Liver (tissue), 3 donors: ENCODE data around the gene CCNY.

Experiments used
- EGR1 ChIP-seq, 2 donors: IDR thresholded peaks; 2 replicates each; pipeline ENCODE4 v1.6.1; 2016 to 2018; ENCODE audit warnings: antibody characterized with exemption in 2 of 2, low read depth in 2 of 2
- FOXA2 ChIP-seq: IDR thresholded peaks from 2 replicates; pipeline ENCODE4 v1.6.1; 2016; ENCODE audit warnings: antibody characterized with exemption
- GABPA ChIP-seq, 2 donors: IDR thresholded peaks in 1 of 2; conservative IDR thresholded peaks in 1 of 2; 2 replicates each; pipeline ENCODE4 v1.6.1; 2016; ENCODE audit warnings: antibody characterized with exemption in 2 of 2, mild to moderate bottlenecking in 1 of 2, moderate library complexity in 1 of 2
- HNF4G ChIP-seq: IDR thresholded peaks from 2 replicates; pipeline ENCODE4 v1.6.1; 2016; ENCODE audit warnings: antibody characterized with exemption
- RAD21 ChIP-seq, 2 donors: IDR thresholded peaks; 2 replicates each; pipeline ENCODE4 v1.6.1; 2016; ENCODE audit warnings: antibody characterized with exemption in 2 of 2, mild to moderate bottlenecking in 2 of 2
- SP1 ChIP-seq: IDR thresholded peaks from 2 replicates; pipeline ENCODE4 v1.6.1; 2018; ENCODE audit warnings: antibody characterized with exemption, mild to moderate bottlenecking
- TAF1 ChIP-seq: conservative IDR thresholded peaks from 2 replicates; pipeline ENCODE4 v1.6.1; 2016; ENCODE audit warnings: antibody characterized with exemption, mild to moderate bottlenecking
- TF ChIP-seq, protein P1 (sequence below): fragments of 150-350 bp; IDR thresholded peaks from 2 replicates; pipeline ENCODE4 v1.5.1; 2017; ENCODE audit warnings: improper control_type of control experiment, low read depth, low read length; ENCODE audit not compliant: missing input control
- TF ChIP-seq, protein P2 (sequence below): IDR thresholded peaks from 2 replicates; pipeline ENCODE4 v1.6.1; 2016; ENCODE audit warnings: antibody characterized with exemption
- TF ChIP-seq, protein P3 (sequence below): IDR thresholded peaks from 2 replicates; pipeline ENCODE4 v1.6.1; 2016; ENCODE audit warnings: antibody characterized with exemption, mild to moderate bottlenecking
- TF ChIP-seq, protein P4 (sequence below): IDR thresholded peaks from 2 replicates; pipeline ENCODE4 v1.6.1; 2016; ENCODE audit warnings: antibody characterized with exemption
- donor health status: healthy.
- donor health status: healthy.

DNA sequence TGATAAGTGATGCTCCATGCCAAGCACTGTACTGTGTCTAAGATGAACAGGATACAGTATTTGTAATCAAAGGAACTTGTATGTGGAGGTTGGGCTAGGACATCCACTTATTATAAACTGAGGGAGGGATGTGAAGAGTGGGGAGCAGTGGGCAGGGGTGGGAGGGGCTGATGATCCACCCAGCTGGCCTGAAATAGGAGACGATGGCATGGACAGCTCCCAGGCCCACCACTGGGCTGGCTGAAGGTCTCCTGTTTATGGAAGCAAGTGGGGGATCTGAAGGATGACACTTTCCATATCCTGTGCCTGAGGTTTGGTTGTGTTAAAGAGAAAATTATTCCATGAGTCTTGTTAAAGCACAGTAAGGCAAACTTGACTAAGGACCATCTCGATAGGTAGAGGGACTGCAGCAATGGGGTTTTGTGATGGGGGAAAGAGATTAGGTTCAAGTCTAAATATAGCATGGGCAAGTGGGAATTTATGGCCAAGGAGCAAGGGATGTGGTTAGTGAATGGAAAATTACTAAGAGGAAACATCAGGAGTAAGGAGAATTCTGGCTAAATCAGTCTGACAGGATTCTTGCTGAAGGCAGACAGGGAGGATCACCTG lies 124.6 kb downstream of the CCNY start:
- TF ChIP-seq RAD21 (IDR thresholded peaks at IDR 0.05) (no peak), GABPA (IDR thresholded peaks at IDR 0.05 in 1 of 2, conservative IDR thresholded peaks at IDR 0.05 in 1 of 2) (no peak), SP1 (no peak), FOXA2 (no peak), HNF4G (no peak), TAF1 (no peak), EGR1 (IDR thresholded peaks at IDR 0.05; ENCODE audit: low read depth in 2 of 2) (no peak)
- TF ChIP-seq, protein P1, sequence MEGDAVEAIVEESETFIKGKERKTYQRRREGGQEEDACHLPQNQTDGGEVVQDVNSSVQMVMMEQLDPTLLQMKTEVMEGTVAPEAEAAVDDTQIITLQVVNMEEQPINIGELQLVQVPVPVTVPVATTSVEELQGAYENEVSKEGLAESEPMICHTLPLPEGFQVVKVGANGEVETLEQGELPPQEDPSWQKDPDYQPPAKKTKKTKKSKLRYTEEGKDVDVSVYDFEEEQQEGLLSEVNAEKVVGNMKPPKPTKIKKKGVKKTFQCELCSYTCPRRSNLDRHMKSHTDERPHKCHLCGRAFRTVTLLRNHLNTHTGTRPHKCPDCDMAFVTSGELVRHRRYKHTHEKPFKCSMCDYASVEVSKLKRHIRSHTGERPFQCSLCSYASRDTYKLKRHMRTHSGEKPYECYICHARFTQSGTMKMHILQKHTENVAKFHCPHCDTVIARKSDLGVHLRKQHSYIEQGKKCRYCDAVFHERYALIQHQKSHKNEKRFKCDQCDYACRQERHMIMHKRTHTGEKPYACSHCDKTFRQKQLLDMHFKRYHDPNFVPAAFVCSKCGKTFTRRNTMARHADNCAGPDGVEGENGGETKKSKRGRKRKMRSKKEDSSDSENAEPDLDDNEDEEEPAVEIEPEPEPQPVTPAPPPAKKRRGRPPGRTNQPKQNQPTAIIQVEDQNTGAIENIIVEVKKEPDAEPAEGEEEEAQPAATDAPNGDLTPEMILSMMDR = no peak
- TF ChIP-seq, protein P2, sequence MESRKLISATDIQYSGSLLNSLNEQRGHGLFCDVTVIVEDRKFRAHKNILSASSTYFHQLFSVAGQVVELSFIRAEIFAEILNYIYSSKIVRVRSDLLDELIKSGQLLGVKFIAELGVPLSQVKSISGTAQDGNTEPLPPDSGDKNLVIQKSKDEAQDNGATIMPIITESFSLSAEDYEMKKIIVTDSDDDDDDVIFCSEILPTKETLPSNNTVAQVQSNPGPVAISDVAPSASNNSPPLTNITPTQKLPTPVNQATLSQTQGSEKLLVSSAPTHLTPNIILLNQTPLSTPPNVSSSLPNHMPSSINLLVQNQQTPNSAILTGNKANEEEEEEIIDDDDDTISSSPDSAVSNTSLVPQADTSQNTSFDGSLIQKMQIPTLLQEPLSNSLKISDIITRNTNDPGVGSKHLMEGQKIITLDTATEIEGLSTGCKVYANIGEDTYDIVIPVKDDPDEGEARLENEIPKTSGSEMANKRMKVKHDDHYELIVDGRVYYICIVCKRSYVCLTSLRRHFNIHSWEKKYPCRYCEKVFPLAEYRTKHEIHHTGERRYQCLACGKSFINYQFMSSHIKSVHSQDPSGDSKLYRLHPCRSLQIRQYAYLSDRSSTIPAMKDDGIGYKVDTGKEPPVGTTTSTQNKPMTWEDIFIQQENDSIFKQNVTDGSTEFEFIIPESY = no peak
- TF ChIP-seq, protein P3, sequence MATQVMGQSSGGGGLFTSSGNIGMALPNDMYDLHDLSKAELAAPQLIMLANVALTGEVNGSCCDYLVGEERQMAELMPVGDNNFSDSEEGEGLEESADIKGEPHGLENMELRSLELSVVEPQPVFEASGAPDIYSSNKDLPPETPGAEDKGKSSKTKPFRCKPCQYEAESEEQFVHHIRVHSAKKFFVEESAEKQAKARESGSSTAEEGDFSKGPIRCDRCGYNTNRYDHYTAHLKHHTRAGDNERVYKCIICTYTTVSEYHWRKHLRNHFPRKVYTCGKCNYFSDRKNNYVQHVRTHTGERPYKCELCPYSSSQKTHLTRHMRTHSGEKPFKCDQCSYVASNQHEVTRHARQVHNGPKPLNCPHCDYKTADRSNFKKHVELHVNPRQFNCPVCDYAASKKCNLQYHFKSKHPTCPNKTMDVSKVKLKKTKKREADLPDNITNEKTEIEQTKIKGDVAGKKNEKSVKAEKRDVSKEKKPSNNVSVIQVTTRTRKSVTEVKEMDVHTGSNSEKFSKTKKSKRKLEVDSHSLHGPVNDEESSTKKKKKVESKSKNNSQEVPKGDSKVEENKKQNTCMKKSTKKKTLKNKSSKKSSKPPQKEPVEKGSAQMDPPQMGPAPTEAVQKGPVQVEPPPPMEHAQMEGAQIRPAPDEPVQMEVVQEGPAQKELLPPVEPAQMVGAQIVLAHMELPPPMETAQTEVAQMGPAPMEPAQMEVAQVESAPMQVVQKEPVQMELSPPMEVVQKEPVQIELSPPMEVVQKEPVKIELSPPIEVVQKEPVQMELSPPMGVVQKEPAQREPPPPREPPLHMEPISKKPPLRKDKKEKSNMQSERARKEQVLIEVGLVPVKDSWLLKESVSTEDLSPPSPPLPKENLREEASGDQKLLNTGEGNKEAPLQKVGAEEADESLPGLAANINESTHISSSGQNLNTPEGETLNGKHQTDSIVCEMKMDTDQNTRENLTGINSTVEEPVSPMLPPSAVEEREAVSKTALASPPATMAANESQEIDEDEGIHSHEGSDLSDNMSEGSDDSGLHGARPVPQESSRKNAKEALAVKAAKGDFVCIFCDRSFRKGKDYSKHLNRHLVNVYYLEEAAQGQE = no peak
- TF ChIP-seq, protein P4, sequence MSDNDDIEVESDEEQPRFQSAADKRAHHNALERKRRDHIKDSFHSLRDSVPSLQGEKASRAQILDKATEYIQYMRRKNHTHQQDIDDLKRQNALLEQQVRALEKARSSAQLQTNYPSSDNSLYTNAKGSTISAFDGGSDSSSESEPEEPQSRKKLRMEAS = no peak
